ENCODE results near the gene SLC9A1.
"Not testable (repeated sequence)": the region's sequence is repeated elsewhere in the genome, so short reads cannot be mapped to it uniquely, and the experiment has no call there.

Gene SLC9A1

DNA sequence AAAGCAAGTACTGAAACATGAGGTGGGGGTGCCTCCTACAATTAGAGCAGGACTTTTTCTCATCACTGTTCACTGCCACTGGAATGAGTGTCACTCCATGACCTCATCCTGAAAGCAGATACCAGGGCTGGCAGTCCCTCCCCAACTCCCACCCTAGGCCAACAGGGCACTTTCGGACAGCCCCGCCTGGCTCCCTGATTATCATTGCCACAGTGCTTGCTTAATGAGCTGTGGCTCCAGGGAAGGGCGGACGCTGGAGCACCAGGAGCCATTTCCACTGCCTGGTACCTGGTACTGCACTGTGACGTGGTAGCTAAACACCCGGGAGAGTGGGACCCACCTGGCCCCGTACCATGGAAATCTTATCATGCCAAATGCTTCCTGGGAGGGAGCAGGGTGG, 22.3 kb downstream of the SLC9A1 start:
- DNase-seq (ENCODE audit: low spot score), result no peak

DNA sequence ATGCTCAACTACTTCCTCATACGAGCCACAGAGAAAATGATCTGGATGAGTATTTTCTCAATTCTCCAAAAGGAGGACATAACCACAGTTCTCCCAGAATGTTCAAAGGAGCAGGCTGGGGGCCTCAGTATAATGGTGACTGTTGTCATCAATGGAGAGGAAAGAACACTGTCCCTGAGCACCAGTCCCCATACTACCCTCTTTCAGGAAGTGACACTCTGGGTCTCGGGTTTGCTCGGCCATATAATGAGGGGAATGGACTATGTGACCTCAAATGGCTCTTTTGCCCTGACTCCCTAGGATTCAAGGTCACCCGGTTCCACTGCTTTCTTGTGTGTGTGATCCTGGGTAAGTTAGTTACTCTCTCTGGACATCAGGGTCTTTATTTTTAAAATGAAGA, 22.8 kb downstream of the SLC9A1 start:
- DNase-seq (ENCODE audit: low spot score), result no peak

DNA sequence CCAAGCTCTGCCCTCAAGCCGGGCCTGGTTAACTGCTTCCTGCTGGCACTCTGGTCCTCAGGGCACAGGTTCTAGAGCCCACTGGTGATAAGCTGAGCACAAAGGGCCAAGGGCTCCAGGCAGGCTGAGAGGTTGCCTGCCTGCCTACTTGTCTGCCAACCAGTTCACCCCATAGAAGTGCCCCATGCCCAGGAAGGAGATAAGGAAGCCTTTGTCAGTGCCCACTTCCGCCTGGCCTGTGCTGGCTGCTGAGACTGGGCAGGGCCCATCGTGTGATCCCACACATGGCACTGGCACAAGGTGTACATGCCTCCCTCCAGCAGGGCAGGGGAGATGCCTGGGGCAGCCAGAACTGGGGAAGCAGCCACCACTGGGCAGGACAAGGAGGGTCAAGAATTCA, 24.1 kb downstream of the SLC9A1 start:
- no peak for DNase-seq (ENCODE audit: low spot score)

DNA sequence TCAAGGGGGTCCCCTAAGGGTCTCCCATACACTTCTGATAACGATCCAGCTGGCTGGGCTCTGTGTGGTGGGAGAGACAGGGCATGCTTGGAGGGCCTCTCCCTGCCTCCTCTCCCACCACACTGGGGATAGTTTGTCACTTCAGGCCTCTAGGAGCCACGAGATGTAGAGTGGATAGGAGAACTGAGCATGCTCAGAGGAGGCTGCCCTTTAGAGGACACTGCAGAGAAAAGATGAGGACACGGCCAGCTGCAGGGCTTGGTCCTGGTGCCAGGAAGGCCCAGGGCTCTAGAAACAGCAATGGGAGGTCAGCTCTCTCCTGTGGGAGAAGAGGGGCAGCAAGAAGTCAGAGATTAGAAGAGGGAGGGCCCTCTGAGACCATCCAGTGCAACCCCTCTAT, 25.7 kb downstream of the SLC9A1 start:
- no peak for DNase-seq (ENCODE audit: low spot score)

DNA sequence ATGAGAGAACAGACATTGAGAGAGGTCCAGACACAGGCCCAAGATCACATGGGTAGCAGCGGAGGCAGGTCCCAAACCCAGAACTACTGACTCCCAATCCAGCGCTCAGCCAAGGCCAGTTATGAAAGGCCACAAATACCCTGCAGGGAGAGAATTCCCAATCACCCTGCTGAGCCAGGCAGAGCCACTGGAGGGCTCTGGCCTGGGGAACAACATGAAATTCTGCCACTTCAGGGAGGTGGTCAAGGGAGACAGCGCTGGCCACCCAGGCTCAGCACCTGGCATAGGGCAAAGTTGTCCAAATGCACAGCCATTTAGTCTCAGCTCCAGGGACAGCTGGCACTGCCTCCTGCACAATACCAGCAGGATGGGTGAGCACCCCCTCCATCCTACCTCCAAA, 27.5 kb downstream of the SLC9A1 start:
- DNase-seq (ENCODE audit: low spot score), result no peak

DNA sequence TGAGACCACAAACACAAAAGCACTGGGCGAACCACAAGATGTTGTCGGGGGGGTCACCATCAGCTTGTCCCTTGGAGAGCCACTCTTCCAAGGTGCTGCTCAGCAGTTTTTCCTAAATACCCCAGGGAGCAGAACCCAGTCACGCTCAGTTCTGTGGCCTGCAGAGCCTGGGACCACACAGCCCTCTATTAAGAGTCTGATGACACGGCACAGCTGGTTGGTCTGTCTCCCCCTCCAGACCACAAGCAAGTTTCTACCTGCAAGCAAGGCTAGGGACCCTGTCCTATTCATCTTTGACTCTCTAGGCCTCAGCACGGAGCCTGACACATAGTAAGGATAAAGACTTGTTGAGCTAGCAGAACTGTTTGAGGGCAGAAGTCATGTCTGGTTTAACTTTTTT, 28.5 kb downstream of the SLC9A1 start:
- DNase-seq (ENCODE audit: low spot score), result no peak

DNA sequence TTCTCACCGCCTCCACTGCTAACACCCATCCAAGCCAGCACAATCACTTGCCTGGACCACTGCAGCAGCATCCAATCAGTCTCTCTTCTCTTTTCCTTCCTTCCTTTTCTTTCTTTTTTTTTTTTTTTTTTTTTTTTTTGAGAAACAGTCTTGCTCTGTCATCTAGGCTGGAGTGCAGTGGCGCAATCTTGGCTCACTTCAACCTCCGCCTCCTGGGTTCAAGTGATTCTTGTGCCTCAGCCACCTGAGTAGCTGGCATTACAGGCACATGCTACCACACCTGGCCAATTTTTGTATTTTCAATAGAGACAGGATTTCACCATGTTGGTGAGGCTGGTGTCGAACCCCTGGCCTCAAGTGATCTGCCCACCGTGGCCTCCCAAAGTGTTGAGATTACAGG, 29.8 kb downstream of the SLC9A1 start:
- DNase-seq (ENCODE audit: low spot score), result not testable (repeated sequence)

DNA sequence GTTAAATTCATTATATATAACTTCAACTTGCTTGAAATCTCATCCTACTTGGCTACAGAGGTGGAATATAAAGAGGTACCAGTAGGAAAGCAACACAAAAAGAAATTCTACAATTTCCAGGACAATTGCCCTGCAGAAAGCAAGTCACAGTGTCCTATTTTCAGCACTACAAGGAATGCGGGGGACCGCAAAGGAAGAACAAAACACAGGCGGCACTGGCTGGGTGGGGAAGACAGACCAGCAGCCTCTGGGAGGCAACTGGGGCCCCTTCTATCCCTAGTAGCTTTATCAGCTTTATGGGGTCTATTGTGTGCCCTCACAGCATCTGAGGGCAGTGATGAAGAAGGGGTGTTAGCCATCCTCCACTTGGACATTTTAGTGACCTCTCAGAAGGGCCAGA, 30.5 kb downstream of the SLC9A1 start:
- DNase-seq (ENCODE audit: low spot score), result no peak

DNA sequence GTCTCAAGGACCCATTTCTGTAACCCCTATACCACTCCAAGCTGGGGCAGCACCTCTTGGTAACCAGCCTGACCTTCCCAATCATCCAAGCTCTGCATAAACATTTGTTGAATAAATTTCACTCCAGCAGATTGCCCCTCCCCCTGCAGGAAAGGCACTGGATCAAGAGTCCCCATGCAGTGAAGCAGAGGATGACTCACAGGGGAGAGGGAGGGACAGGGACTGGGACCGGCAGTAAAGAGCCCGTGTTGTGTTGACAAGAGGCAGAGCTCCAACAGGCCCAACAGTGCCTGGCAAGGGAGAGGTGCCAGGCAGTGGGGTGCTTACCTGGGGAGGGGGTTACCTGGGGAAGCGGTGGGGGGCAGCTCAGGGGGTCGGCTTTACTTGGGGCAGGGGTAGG, 32.3 kb downstream of the SLC9A1 start:
- DNase-seq (ENCODE audit: low spot score), result peak; percentile 86

DNA sequence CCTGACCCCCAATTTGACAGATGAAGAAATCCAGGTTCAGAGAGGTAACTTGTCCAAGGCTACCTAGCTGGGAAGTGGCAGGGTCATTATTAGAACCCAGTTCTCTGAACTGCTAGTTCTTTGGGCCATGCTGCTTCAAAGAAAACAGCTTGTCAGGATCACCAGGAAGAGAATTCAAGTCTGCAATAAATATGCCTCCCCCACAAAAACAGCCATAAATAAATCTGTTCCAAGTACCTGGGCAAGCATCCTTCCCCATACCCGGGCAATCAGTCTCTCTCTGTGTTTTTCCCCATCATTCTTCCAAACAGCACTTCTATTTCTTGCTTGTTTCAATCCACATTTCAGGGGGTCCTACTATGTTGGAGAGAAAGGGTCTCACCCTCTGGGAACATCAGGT, 34.1 kb downstream of the SLC9A1 start:
- DNase-seq (ENCODE audit: low spot score), result no peak

DNA sequence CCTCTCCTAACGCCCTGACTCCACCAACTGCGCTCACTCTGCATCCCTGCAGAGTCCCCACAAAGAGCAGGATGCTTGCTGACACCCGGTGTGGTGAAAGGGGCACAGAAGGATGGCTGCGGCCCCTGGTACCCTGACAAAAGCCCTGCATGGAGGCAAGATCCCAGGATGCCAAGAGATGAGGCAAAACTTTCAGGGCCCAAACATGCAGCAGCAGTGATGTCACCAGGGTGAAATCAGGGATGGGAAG, 36.6 kb downstream of the SLC9A1 start:
- no peak for DNase-seq (ENCODE audit: low spot score)

DNA sequence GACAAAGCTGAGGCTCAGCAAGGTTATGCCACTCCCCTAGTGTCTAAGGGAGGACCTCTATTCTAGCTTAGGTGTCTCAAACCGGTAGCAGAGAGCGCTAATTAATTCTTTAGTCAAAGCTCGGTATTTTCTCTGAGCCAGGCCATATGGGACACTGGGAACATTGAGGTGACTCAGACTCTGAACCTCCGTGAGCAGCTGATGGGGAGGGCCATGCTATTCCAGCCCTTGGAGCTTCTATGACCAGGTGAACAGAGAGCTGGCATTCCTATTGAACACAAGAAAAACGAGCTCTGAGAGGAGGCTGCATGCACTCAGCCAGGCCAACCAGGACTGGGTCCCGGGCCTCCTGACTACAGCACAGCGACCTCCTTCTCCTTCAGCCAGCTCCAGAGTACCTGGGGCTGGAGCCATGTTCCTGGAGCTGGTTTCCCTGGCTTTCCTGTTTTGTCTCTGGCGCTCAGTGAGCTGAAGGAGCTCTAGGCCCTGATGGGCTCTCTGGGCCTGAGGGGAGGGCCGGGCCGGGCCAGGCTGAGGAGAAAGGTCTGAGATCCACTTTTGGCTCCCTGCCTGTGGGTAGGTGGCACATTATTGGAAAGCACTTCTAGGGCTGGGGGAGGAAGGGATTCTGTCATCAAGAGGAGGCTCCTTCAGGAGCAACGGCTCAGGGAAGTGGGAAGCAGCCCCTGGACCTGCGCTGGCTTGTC, 37.0 kb downstream of the SLC9A1 start:
- DNase-seq (ENCODE audit: low spot score), result no peak

DNA sequence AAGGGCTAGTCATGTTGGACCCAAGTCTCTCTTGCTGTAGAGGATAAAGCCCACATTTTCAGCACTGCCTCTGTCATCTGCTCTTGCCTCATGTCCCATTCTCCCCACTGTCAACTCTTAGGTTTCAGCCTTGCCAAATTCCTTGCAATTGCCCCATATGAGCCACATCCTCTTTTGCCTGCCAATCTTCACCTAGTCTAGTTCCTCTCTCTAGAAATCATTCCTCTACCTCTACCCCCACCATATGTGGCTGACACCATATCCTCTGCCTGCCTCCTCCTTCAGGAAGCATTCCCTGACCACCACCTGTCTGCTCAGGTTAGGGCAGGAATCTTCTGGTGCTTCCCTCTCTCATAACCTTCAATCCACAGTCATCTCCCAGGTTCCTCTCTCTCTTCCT, 38.2 kb downstream of the SLC9A1 start:
- no peak for DNase-seq (ENCODE audit: low spot score)

DNA sequence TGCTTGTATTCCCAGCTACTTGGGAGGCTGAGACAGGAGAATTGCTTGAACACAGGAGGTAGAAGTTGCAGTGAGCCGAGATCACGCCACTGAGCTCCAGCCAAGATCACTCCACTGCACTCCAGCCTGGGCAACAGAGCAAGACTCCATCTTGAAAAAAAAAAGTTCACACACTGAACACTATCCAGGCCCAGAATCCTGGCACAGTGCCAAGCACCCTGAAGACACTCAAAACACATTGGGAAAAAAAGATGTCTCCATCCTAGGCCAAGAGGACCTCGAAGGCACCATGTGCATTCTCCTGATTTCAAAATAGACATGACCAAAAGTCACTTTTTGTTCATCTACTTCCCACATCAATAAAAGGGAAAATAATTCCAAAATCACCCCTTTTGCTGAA, 38.7 kb downstream of the SLC9A1 start:
- no peak for DNase-seq (ENCODE audit: low spot score)

DNA sequence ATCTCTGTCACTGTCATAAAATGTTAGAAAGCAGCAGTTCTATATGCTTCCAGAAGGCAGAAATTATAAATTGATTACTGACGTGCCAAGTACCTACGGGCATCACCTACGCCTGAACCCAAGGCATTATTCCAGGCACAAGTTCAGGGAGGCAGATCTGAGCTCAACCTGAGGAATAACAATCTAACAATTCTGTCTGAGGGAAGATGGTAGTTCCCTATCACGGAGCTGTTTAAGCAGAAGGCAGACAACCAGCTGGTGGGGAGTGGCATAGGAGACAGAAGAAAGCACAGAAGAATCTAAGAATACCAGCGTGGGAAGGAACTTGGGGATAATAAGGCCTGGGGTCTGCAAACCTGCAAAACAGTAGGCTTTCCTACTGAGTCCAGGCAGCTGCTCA, 40.4 kb downstream of the SLC9A1 start:
- no peak for DNase-seq (ENCODE audit: low spot score)

DNA sequence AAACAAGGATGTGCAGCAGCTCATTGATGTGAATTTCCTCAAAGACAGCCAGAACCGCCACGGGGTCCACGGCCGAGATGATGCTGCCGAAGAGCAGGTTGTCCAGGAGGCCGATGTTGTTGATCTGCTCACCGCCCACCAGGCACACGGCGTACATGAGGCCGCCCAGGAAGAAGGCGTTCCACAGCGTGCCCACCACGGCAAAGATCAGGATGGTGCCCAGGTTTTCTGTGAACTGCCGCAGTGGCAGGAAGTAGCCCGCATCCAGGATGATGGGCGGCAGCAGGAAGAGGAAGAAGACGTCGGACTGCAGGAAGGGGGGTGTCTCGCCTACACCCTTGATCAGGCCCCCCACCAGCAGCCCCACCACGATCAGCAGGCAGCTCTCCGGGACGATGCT, 41.1 kb downstream of the SLC9A1 start:
- DNase-seq (ENCODE audit: low spot score), result no peak

DNA sequence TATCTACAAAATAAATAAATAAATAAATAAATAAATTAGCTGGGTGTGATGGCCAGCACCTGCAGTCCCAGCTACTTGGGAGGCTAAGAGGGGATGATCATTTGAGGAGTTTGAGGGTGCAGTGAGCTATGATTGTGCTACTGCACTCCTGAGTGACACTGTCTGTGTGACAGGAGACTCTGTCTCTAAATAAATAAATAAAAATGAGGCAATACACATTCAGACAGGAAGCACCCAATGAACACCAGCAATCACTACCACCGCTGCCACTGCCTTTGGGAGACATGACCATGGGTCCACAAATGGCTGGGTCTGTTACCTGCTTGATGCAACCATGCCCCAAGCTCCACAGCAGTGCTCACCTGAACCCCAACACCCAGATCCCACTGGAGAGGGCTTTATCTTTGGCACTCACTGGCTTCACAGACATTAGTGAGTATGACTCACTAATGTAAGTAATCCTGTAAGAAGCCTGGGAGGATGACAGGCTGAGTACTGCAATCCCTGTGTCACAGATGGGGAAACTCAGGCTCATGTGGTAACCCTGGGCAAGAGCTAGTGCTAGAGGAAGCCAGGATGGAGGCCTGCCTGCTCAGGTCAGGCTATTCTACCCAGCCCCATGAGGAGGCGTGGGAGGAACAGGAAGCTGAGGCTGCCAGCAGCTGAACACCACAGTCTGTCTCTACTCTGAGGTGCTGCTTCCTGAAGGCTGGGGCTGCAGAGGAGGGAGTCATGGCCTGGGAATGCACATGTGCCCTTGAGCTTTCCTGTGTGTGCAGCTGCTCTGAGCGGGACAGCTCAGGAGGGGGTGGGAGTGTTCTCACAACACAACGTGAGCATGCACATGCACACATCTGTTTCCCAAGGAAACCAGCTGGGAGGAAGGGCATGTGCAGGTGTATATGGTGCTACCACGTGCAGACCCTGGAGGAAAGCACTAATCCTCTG, 43.0 kb downstream of the SLC9A1 start:
- DNase-seq (ENCODE audit: low spot score), result peak; percentile 91

DNA sequence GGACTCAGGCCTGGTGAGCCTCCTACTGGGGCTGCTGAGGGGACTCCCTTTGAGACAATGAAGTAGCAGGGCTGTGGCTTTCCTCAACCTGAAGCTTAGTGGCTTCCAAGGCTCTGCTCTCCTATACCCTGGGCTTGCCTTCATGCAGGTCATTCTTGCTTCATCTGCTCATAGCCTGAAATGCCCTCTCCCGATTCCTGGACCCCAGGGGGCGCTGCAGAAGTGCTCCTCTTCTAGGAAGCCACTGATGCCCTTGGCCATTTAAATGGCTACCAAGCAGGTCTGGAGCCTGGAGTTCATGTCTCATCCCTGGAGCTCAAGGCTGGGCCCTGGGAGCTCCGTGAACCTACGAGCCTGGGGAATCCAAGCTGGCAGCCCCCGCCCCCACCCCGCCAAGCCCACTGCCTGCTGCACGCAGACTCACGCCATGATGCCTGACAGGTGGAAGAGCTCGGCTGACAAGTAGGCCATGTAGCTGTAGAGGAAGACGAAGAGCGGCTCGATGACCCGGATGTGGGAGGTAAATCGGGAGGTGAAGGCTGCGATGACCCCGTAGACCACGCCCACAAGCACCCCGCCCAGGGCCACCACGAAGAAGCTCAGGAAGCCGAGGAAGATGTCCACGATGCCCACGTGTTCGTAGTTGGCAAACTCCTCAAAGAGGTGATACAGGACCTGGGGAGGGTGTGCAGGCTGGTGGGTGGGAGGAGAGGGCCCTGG, 45.7 kb downstream of the SLC9A1 start:
- DNase-seq (ENCODE audit: low spot score), result peak; percentile 36

DNA sequence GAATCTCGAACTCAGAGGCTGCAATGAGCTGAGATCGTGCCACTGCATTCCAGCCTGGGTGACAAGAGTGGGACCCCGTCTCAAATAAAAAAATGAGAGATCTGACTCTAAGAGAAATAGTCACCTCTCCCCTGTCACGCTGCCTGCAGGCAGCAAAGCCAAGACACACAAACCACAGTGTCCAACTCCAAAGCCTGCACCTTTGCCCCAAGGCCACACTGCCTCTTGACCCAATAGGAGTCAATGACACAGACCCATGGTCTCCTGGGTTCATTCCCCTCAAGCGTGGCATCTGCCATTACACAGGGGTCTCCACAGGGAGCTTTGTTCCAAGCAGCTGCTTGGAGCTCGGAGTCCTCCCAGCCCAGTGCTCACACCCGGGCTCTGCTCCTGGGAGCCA, 46.3 kb downstream of the SLC9A1 start:
- no peak for DNase-seq (ENCODE audit: low spot score)

DNA sequence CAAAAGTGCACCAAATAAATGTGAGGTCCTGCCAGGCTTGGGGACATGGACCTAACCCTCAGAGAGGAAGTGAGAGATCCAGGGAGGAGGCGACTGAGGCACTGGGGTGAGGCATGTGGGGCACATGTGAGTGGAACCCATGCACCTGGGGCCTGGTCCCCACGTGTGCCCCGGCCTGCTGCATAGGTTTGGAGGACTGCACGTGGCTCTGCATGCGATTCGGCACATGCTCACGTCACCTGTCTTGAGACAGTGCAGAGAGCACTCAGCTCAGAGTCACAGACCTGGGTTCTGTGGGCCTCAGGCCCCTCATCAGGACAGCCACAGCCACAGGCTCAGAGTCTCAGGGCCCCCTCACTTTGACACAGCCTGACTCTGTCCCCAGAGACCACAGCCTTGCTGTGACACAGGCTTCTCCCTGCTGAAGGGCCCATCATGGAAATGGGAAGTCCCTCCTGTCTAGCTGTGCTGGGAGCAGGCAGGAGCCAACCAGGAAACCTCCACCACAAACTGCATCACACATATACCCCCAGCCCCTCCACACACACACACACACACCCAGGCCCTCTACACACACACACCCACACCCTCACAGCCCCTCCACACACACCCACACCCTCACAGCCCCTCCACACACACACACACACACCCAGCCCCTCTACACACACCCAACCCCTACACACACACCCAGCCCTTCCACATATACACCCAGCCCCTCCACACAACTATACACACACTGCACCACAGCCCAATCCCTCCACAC, 48.2 kb downstream of the SLC9A1 start:
- no peak for DNase-seq (ENCODE audit: low spot score)

DNA sequence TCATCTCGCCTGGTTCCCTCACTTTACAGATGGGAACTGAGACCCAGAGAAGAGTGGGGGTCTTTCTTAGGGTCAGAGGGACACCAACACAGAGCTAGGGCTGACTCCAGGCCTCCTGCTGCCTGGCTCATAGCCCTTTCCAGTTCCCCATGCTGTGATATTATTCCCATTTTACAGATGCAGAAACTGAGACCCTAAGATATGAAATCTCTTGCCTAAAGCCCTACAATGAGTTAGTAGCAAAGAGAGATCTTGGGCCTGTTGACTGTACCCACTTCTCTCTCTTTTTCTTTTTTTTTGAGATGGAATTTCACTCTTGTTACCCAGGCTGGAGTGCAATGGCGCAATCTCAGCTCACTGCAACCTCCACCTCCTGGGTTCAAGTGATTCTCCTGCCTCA, 49.9 kb downstream of the SLC9A1 start:
- DNase-seq (ENCODE audit: low spot score), result no peak

DNA sequence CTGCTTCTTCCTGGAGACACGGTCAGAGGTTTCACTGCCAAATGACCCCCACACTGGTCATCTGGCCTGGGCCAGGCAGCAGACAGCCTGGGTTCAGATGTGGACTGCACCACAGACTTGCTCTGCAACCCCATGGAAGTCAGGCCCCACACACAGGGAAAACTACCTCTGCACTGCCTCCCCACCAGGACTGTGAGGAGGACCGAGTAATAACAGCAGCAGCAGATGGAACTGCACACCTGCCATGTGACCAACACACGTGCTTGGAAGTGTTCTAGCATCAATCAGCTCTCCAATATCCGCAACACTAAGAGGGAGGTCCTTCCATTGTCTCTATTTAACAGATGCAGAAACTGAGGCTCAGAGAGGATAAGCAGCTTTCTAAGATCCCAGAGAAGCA, 51.4 kb downstream of the SLC9A1 start:
- no peak for DNase-seq (ENCODE audit: low spot score)
